Epidermal melanocyte (primary cell): ENCODE results near the gene TTC4.
"Not testable (repeated sequence)": the region's sequence is repeated elsewhere in the genome, so short reads cannot be mapped to it uniquely, and the experiment has no call there.

Experiments
- DNase-seq: peaks from one replicate; pipeline ENCODE4 v3.0.0; 2011; ENCODE audit warnings: low spot score; ENCODE audit not compliant: insufficient read length

Gene TTC4

GRCh38 chr1:54748094-54748835 lies 32.6 kb downstream of the TTC4 start:
- DNase-seq: no peak

- DNase-seq: no peak
These were observed 34.9 kb downstream of the TTC4 start for GRCh38 chr1:54750596-54750995.

- DNase-seq: no peak
These were observed 35.8 kb downstream of the TTC4 start for GRCh38 chr1:54751426-54751825.

- no peak for DNase-seq
These were observed 38.4 kb downstream of the TTC4 start for GRCh38 chr1:54754045-54754444.

- no peak for DNase-seq
These were observed 39.0 kb downstream of the TTC4 start for GRCh38 chr1:54754486-54755285.

GRCh38 chr1:54757833-54758232 lies 42.2 kb downstream of the TTC4 start:
- DNase-seq: no peak

- DNase-seq: no peak
These were observed 43.2 kb downstream of the TTC4 start for GRCh38 chr1:54758678-54759348.

- no peak for DNase-seq
These were observed 48.1 kb downstream of the TTC4 start for GRCh38 chr1:54763816-54764132.

- DNase-seq: peak; percentile 98
These were observed 48.7 kb downstream of the TTC4 start, which contains the start of gene PARS2 for GRCh38 chr1:54764133-54764921. Gene PARS2, minus strand, starts transcription at chr1:54764523. Its CDS starts 5,362 bp downstream, at chr1:54759161.

GRCh38 chr1:54764922-54765561 lies 49.4 kb downstream of the TTC4 start:
- DNase-seq: no peak

GRCh38 chr1:54766726-54767125 lies 51.1 kb downstream of the TTC4 start:
- no peak for DNase-seq

- no peak for DNase-seq
These were observed 51.9 kb downstream of the TTC4 start for GRCh38 chr1:54767526-54767925.

GRCh38 chr1:54768093-54768492 lies 52.4 kb downstream of the TTC4 start:
- DNase-seq: no peak

- no peak for DNase-seq
These were observed 57.3 kb downstream of the TTC4 start for GRCh38 chr1:54772951-54773350.

- no peak for DNase-seq
These were observed 59.3 kb downstream of the TTC4 start for GRCh38 chr1:54774820-54775498.

- DNase-seq: not testable (repeated sequence)
These were observed 60.4 kb downstream of the TTC4 start for GRCh38 chr1:54775828-54776721.

GRCh38 chr1:54777011-54777410 lies 61.4 kb downstream of the TTC4 start:
- DNase-seq: no peak

GRCh38 chr1:54777431-54777830 lies 61.8 kb downstream of the TTC4 start:
- DNase-seq: no peak

GRCh38 chr1:54781023-54781723 lies 65.5 kb downstream of the TTC4 start:
- no peak for DNase-seq
